GM13976 (cell line): ENCODE data around the gene TGM4.

Experiments
- DNase-seq: peaks from one replicate; pipeline ENCODE4 v3.0.0; 2012; ENCODE audit warnings: low spot score
- CTCF ChIP-seq: IDR thresholded peaks from 2 replicates; pipeline ENCODE4 v1.5.1; 2012; ENCODE audit warnings: borderline replicate concordance, mild to moderate bottlenecking; ENCODE audit not compliant: insufficient read depth; ENCODE audit errors: extremely low read depth, missing control alignments, control extremely low read depth
- in situ Hi-C: fragments of 300-500 bp; cut with MboI; formaldehyde crosslinking; loops from one replicate; pipeline ENCODE4 v1.12.0; 2022; ENCODE audit warnings: low sequenced_read_pairs, mixed read lengths, inconsistent platforms; ENCODE audit not compliant: unreplicated experiment

TGM4 gene

GRCh38 chr3:44877333-44877732 lies 2.9 kb downstream of the TGM4 start:
- in situ Hi-C loops: no loop called here
- no peak for TF ChIP-seq CTCF
- no peak for DNase-seq

DNA sequence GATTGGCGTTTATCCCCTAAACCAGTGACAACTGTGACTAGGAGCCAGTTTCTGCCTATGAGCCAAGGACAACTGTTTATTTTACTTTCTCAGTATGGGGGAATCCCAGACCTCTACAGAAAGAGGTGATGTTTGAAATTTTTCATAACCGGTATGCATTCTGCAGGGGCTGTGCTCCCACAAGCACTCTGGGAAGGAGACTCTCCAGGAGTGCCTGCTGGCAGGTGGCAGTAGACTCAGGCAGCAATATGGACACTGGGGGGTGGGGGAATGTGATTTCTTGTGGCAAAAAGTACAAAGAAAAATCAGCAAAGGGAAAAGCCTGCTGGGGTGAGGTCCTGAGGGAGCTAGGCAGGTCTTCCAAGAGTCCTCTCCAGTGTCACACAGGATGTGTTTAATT lies 5.9 kb downstream of the TGM4 start:
- no peak for DNase-seq
- TF ChIP-seq CTCF: no peak
- in situ Hi-C loops: no loop called here

DNA sequence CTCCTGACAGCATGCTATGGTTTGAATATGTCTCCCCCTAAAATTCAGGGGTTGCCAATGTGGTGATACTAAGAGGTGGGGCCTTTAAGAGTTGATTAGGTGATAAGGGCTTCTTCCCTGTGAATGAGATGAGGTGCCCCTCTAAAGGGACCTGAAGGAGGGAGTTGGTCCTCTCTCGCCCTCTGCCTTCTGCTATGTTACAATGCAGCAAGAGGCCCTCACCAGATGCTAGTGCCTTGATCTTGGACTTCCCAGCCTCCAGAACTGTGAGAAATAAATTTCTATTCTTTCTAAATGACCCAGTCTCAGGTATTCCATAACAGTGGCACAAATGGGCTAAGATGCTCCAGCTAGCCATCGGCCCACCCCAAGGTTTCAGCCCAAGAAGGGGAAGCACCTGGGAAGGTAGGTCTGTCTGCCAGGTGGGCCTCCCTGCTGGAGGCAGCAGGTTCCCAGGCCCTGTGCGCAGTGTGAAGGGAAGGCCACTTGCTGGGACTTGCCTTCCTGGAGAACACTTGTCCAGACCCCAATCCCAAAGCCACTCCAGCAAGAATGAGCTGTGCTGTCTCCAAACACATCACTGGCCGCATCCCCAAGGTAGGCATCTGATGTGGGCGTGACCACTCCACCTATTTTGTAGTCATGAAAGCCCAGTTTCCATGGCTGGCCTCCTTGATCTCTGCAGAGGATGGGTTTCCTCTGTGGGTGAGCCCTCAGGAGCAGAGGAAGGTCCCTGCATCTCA lies 9.0 kb downstream of the TGM4 start:
- in situ Hi-C loops: no loop called here
- no peak for DNase-seq
- no peak for TF ChIP-seq CTCF

GRCh38 chr3:44883999-44884431 lies 9.6 kb downstream of the TGM4 start:
- TF ChIP-seq CTCF: no peak
- DNase-seq: no peak
- in situ Hi-C loops: no loop called here

DNA sequence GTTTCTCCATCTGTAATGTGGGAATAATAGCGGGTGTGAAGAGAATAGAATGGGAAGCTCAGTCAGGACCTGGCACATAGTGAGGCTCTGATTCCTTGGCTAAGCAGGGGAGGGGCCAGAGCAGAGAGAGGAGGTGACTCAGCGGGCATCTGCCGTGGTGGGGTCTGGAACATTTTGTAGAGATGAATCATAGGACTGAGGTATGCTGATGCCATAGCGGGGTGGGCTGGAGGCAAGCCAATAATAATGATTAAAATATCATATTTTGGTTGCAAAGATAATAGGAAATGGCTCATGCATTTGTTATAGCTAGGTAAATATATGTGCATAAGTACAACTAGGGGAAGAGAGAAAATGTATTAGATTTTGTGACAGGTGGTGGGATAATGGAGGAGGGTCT lies 11.2 kb downstream of the TGM4 start:
- no peak for DNase-seq
- TF ChIP-seq CTCF: no peak
- in situ Hi-C loops: no loop called here

- DNase-seq: no peak
- in situ Hi-C loops: no loop called here
- TF ChIP-seq CTCF: no peak
Measured at GRCh38 chr3:44886561-44886960, 12.2 kb downstream of the TGM4 start.
